ENCODE results near the gene DHRS9. TPM values are rescaled to one million over a fixed set of nuclear protein-coding genes. Genes with fewer than 3 reads are reported as not detected.

The DHRS9 gene
- total and polyA plus RNA-seq, 12 donors = 0.09 to 1.7 (median 0.39) TPM; not detected in 5

DNA sequence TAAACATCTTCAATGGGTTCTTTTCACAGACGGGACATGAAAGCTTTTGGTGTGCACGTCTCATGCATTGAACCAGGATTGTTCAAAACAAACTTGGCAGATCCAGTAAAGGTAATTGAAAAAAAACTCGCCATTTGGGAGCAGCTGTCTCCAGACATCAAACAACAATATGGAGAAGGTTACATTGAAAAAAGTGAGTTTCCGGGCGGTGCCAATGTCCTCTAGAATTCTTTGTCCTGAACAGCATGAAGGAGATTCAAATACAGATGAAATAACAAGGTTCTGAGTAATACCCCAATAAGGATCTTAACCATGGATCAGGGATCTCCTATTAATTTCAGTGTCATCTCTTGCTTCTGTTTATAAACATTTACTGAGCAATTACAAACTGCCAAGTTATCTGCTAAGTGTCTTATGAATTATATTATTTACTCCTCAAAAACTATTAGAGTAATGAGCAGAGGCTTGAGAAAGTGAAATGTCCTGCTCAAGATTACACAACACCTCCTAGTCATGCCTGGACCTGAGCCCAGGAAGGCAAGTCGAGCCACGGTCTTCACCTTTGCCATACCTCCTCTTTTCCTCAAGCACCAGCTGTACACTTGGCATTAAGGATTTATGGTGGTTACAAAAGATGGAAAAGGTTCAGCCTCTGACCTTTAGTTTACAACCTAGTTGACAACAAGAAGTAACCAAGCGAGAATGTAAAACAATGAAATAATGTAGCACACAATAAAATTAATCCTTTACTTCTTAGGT, 22.6 kb downstream of the DHRS9 start:
- Histone ChIP-seq H3K9me3 (replicated peaks in 1 of 3) (no peaks in the 10 kb centered on the region), H3K27me3 (no peaks in the 10 kb centered on the region), H3K4me3 (no peak overlapping the region), H3K36me3 (replicated peaks in 1 of 2) (no peaks in the 10 kb centered on the region), H3K4me1 (replicated peaks in 1 of 2) (no peaks in the 10 kb centered on the region), H3K27ac (no peak overlapping the region)
- peak in 1 of 7 donors; percentile 16 for DNase-seq
- 66 to 74% (median 69%) methylated on average over 8 of the region's 8 CpGs for WGBS, 4 donors
- no peak for TF ChIP-seq POLR2A (IDR thresholded peaks at IDR 0.05)
- TF ChIP-seq, protein P1, sequence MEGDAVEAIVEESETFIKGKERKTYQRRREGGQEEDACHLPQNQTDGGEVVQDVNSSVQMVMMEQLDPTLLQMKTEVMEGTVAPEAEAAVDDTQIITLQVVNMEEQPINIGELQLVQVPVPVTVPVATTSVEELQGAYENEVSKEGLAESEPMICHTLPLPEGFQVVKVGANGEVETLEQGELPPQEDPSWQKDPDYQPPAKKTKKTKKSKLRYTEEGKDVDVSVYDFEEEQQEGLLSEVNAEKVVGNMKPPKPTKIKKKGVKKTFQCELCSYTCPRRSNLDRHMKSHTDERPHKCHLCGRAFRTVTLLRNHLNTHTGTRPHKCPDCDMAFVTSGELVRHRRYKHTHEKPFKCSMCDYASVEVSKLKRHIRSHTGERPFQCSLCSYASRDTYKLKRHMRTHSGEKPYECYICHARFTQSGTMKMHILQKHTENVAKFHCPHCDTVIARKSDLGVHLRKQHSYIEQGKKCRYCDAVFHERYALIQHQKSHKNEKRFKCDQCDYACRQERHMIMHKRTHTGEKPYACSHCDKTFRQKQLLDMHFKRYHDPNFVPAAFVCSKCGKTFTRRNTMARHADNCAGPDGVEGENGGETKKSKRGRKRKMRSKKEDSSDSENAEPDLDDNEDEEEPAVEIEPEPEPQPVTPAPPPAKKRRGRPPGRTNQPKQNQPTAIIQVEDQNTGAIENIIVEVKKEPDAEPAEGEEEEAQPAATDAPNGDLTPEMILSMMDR (IDR thresholded peaks at IDR 0.05) = no peak
- intact Hi-C loops (cut with DNase I) = no loop called here

DNA sequence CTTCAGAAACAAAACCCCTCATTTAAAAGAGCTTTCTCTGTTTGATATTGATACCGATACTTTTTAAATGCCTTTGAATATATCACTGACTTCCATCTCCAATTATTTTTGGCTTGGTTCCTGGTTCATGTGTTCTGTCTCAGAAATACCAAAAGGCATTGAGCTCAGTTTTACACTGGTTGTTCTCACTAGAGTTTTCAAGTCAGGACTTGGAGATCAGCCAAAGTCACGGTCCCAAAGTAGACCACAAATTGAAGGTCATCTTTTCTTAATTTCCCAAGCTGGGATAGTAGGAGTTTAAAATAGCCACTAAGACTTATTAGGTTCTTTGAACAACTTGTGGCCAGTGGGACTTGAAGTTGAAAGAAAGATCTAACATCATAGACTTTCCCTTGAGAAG, 24.2 kb downstream of the DHRS9 start:
- Histone ChIP-seq H3K36me3 (replicated peaks in 1 of 2) (no peaks in the 10 kb centered on the region), H3K9me3 (replicated peaks in 1 of 3) (no peaks in the 10 kb centered on the region), H3K27ac (no peak overlapping the region), H3K4me1 (replicated peaks in 1 of 2) (no peaks in the 10 kb centered on the region), H3K4me3 (no peak overlapping the region), H3K27me3 (no peaks in the 10 kb centered on the region)
- TF ChIP-seq, protein P1 (IDR thresholded peaks at IDR 0.05) = no peak
- no peak for DNase-seq
- 33 to 57% (median 43%) methylated on average over 2 of the region's 2 CpGs for WGBS, 4 donors
- intact Hi-C loops (cut with DNase I) = no loop called here

DNA sequence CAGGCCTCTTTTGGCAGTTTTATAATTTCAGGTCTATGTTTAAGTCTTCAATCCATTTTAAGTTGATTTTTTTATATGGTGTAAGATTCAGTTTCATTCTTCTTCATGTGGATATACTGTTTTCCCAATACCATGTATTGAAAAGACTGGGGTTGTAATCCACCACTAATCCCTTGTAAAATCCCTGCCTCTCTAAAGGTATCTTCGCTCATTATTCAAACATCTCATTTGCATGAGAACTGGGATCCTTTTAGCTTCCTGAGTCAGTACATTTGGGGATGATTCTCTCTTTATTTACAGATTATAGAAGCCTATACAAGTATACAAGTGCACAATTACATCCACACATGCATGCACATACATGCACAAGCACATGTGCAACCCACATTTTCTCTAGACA, 25.3 kb downstream of the DHRS9 start:
- no peaks in the 10 kb centered on the region for H3K9me3 ChIP-seq (replicated peaks in 1 of 3)
- no peak overlapping the region for H3K4me3 ChIP-seq
- no peaks in the 10 kb centered on the region for H3K4me1 ChIP-seq (replicated peaks in 1 of 2)
- H3K36me3 ChIP-seq (replicated peaks in 1 of 2) = no peaks in the 10 kb centered on the region
- H3K27me3 ChIP-seq = no peaks in the 10 kb centered on the region
- intact Hi-C loops (cut with DNase I) = no loop called here
- no peak for DNase-seq
- H3K27ac ChIP-seq = no peak overlapping the region
- WGBS, 4 donors = 86 to 100% (median 93%) methylated on average over 1 of the region's 1 CpG
- TF ChIP-seq POLR2A (IDR thresholded peaks at IDR 0.05) = no peak
- TF ChIP-seq, protein P1 (IDR thresholded peaks at IDR 0.05) = no peak

DNA sequence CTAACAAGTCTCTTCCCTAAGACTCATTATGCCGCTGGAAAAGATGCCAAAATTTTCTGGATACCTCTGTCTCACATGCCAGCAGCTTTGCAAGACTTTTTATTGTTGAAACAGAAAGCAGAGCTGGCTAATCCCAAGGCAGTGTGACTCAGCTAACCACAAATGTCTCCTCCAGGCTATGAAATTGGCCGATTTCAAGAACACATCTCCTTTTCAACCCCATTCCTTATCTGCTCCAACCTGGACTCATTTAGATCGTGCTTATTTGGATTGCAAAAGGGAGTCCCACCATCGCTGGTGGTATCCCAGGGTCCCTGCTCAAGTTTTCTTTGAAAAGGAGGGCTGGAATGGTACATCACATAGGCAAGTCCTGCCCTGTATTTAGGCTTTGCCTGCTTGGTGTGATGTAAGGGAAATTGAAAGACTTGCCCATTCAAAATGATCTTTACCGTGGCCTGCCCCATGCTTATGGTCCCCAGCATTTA, 26.3 kb downstream of the DHRS9 start:
- TF ChIP-seq POLR2A (IDR thresholded peaks at IDR 0.05) = no peak
- TF ChIP-seq, protein P1 (IDR thresholded peaks at IDR 0.05) = no peak
- DNase-seq = no peak
- no peaks in the 10 kb centered on the region for H3K4me1 ChIP-seq (replicated peaks in 1 of 2)
- no peak overlapping the region for H3K4me3 ChIP-seq
- no peak overlapping the region for H3K27ac ChIP-seq
- H3K27me3 ChIP-seq = no peaks in the 10 kb centered on the region
- H3K36me3 ChIP-seq (replicated peaks in 1 of 2) = no peaks in the 10 kb centered on the region
- 58 to 70% (median 67%) methylated on average over 5 of the region's 5 CpGs for WGBS, 4 donors
- intact Hi-C loops (cut with DNase I) = no loop called here
- no peaks in the 10 kb centered on the region for H3K9me3 ChIP-seq (replicated peaks in 1 of 3)
